HFFc6 (cell line): ENCODE measurements around the gene FAM174C. TPM values are rescaled to one million over a fixed set of nuclear protein-coding genes. Genes with fewer than 3 reads are reported as not detected.

Experiments
- DNase-seq: peaks from one replicate; pipeline ENCODE4 v3.0.0-alpha.2; 2018
- H3K27ac Mint-ChIP-seq: 2 replicates; pipeline ENCODE4 v1.8.0; 2020; ENCODE audit warnings: mild to moderate bottlenecking, mixed read lengths
- H3K27me3 Mint-ChIP-seq: 2 replicates; pipeline ENCODE4 v1.8.0; 2021; ENCODE audit warnings: mild to moderate bottlenecking, moderate library complexity, mixed read lengths; ENCODE audit not compliant: insufficient read depth
- H3K36me3 Mint-ChIP-seq: 2 replicates; pipeline ENCODE4 v1.8.0; 2021; ENCODE audit warnings: low read depth, mixed read lengths
- H3K4me1 Mint-ChIP-seq: 2 replicates; pipeline ENCODE4 v1.8.0; 2020; ENCODE audit warnings: low read depth, mixed read lengths
- H3K4me3 Mint-ChIP-seq: 2 replicates; pipeline ENCODE4 v1.8.0; 2020; ENCODE audit warnings: mild to moderate bottlenecking, moderate library complexity, mixed read lengths
- H3K9me3 Mint-ChIP-seq: 2 replicates; pipeline ENCODE4 v1.8.0; 2020; ENCODE audit warnings: mild to moderate bottlenecking, mixed read lengths
- total RNA-seq, 6 experiments: library from RNA; stranded (reverse); fragmentation: NEBNext Ultra II Directional; extraction: Animal tissue kit (Norgen Biotek cat#: 25700); gene quantifications; 2 replicates in 1 of 6; 3 replicates in 5 of 6; pipeline ENCODE4 v1.2.3, GENCODE V29; 2021
- TF ChIP-seq, protein P1 (sequence below): fragments of 200-600 bp; sonication (generic); IDR thresholded peaks from 2 replicates; pipeline ENCODE4 v1.5.0; 2021; ENCODE audit warnings: antibody characterized with exemption, mild to moderate bottlenecking

FAM174C gene
- total RNA-seq, 6 experiments from 2014 or later: 54.2 to 77.6 (median 63.8) TPM

DNA sequence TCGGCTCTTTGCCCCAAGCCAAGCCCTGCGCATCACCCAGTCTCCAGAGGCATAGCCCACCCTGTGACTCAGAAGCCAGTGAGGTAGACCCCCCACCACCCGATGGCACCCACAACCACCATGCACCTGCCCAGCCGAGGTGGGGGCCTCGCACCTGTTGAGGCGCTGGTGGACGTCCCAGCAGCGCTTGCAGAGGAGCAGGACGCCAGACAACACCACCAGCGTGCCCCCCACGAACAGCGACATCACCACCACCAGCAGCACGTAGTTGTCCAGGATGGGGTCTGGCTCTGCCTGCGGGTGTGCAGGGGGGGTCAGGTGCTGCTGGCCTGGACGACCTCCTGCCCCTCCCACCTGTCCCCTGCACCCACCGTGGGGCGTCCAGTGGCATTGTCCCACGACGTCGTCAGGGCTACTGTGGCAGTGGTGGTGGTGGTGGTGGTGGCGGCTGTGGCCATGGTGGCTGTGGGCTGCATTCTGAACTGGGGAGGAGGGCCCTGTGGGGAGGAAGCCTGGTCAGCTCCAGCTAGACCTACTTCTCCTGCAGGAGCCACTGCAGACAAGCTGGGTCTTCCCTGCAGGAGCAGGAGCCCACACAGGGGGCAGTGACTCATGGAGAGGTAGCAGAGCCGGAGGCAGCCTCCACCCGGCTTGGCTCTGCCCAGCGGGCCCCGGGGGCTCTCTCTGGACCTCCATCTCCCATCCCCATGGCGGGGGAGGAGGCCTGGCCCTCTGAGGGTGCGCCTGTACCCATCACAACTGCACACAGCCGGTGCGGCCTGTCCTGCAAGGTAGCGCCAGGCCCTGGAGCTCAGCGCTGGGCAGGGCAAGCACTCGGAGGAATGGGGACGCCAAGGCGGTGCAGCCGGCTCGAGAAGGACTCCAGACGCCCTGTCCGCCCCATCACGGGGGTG is 39.4 kb upstream of the FAM174C start:
- DNase-seq: peak; percentile 35
- Mint-ChIP-seq H3K36me3 (no peaks in the 10 kb centered on the region), H3K27ac (no peak overlapping the region), H3K4me3 (0 out of 2 replicates have a peak overlapping the region, but pooled peaks have one; percentile 13), H3K9me3 (no peaks in the 10 kb centered on the region), H3K4me1 (peaks cover 9% of the 10 kb centered on the region), H3K27me3 (no peaks in the 10 kb centered on the region; the same call in 1 of the 2 replicates)
- TF ChIP-seq, protein P1, sequence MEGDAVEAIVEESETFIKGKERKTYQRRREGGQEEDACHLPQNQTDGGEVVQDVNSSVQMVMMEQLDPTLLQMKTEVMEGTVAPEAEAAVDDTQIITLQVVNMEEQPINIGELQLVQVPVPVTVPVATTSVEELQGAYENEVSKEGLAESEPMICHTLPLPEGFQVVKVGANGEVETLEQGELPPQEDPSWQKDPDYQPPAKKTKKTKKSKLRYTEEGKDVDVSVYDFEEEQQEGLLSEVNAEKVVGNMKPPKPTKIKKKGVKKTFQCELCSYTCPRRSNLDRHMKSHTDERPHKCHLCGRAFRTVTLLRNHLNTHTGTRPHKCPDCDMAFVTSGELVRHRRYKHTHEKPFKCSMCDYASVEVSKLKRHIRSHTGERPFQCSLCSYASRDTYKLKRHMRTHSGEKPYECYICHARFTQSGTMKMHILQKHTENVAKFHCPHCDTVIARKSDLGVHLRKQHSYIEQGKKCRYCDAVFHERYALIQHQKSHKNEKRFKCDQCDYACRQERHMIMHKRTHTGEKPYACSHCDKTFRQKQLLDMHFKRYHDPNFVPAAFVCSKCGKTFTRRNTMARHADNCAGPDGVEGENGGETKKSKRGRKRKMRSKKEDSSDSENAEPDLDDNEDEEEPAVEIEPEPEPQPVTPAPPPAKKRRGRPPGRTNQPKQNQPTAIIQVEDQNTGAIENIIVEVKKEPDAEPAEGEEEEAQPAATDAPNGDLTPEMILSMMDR: no peak

DNA sequence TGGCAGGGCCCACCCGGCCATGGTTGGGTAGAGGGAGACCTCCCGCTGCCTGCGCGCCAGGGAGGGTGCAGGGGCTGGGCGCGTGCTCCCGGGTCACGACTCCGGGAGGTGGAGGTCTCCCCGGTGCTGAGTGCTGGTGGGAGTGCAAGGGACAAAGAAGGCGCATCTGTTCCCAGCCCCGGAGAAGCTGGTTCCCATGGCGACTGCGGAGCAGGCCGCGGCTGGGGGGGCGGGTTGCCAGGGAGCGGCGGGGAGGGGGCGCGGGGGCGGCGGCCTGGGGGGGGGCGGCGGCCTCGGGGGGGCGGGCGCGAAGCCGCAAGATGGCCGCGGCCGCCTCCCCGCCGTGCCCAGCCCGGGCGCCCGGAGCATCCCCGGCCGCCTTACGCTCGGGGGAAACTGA is 38.8 kb upstream of the FAM174C start:
- Mint-ChIP-seq H3K27me3 (peaks cover 4% of the 10 kb centered on the region), H3K9me3 (no peaks in the 10 kb centered on the region), H3K27ac (no peak overlapping the region), H3K4me3 (0 out of 2 replicates have a peak overlapping the region, but pooled peaks have one; percentile 13), H3K4me1 (peaks cover 16% of the 10 kb centered on the region), H3K36me3 (no peaks in the 10 kb centered on the region)
- TF ChIP-seq, protein P1: no peak
- no peak for DNase-seq

DNA sequence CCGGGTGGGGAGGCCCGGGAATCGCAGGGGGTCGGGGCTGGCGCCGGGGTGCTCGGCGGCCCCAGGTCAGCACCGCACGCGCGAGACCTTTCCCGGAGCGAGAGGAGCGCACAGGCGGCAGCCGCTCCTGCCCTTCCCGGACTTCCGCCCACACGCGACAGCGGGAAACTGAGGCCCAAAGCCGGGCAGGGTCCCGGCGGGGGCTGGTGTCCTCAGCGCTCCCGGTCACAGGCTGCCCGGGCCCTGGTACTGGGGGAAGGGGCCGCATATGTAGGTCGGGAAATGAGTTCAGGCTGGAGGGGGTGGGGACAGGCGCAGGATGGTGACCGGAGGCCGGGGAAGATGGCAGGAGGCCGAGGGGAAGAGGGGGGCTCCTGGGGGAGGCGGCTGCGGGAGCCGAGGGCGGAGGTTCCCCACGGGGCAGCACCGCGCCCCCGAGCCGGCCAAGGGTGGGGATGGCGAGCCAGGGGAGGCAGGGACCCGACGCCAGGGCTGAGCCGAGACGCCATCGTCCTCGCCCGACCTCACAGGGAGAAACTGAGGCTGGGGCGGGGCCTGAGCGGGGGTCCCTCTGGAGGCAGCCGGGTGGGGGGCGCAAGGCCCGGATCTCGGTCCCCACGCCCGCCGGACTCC is 38.2 kb upstream of the FAM174C start:
- Mint-ChIP-seq H3K9me3 (no peaks in the 10 kb centered on the region), H3K36me3 (no peaks in the 10 kb centered on the region), H3K4me1 (peaks cover 17% of the 10 kb centered on the region), H3K27ac (no peak overlapping the region), H3K4me3 (peak overlapping the region; percentile 73), H3K27me3 (peaks cover 4% of the 10 kb centered on the region)
- DNase-seq: no peak
- TF ChIP-seq, protein P1: no peak

DNA sequence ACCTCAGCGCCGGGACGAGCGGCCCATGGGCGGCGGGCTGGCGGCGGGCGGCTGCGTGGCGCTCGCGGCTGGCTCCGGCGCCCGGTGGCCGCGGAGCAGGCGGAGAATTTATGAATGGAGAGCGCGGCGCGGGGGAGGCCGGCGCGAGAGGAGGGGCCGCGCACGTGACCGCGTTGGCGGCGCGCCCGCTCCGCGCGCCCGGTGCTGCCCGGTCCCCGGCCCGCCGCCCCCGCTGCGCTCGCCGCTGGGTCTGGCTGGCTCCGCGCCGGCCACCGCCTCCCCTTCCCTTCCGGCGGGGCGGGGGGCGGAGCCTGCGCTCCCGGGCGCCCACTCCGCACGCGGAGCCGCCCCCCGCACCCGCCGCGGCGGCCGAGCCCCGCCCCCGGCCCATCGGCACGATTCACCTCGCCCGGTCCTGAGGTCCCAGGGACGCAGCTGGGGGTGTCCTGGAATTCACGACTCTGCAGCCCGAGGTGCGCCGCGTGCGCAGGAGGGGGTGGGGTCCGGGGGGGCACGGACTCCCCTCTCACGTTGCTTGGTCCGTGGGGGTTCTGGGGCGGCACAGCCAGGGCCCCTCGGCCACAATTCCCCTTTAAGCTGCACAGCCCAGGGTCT is 37.5 kb upstream of the FAM174C start, which contains the start of gene CBARP:
Gene CBARP (minus strand): TSS at position 252 of the 615 bp plus-strand sequence. CDS start 1,905 bp downstream, outside the sequence.
- Mint-ChIP-seq H3K4me3 (peak within 1 kb of the TSS; percentile 78), H3K9me3 (no peaks in the 10 kb centered on the region), H3K4me1 (peaks cover 11% of the 10 kb centered on the region), H3K27me3 (peaks cover 4% of the 10 kb centered on the region; the same call in 1 of the 2 replicates), H3K27ac (peak within 1 kb of the TSS; percentile 52), H3K36me3 (no peaks in the 10 kb centered on the region)
- DNase-seq: no peak
- TF ChIP-seq, protein P1: no peak
